HepG2 (cell line): ENCODE results near the gene MEGF11.

Experiments used
- ARNT ChIP-seq: fragments of 450-650 bp; IDR thresholded peaks from 2 replicates; pipeline ENCODE4 v1.6.1; 2017
- FOXM1 ChIP-seq: sonication (generic); formaldehyde crosslinking; IDR thresholded peaks from 2 replicates; pipeline ENCODE4 v1.5.0; 2020; ENCODE audit warnings: missing genetic modification reagents
- HOXA9 ChIP-seq: sonication (generic); formaldehyde crosslinking; IDR thresholded peaks from 2 replicates; pipeline ENCODE4 v1.8.1; 2022; ENCODE audit warnings: missing genetic modification reagents, mild to moderate bottlenecking, moderate library complexity, borderline replicate concordance
- KLF13 ChIP-seq: sonication (generic); formaldehyde crosslinking; IDR thresholded peaks from 2 replicates; pipeline ENCODE4 v1.4.0; 2020; ENCODE audit warnings: mild to moderate bottlenecking, missing genetic modification reagents
- NFE2L2 ChIP-seq: fragments of 150-350 bp; IDR thresholded peaks from 2 replicates; pipeline ENCODE4 v1.6.1; 2014; ENCODE audit warnings: low read length
- ZNF501 ChIP-seq: sonication (generic); formaldehyde crosslinking; IDR thresholded peaks from 2 replicates; pipeline ENCODE4 v1.5.1; 2020; ENCODE audit warnings: mild to moderate bottlenecking, moderate library complexity, missing genetic modification reagents
- ZNF552 ChIP-seq: sonication (generic); formaldehyde crosslinking; IDR thresholded peaks from 2 replicates; pipeline ENCODE4 v1.9.0; 2022; ENCODE audit warnings: missing genetic modification reagents, mild to moderate bottlenecking, borderline replicate concordance
- TF ChIP-seq, protein P1 (sequence below): sonication (generic); formaldehyde crosslinking; IDR thresholded peaks from 2 replicates; pipeline ENCODE4 v1.5.0; 2020; ENCODE audit warnings: mild to moderate bottlenecking, missing genetic modification reagents, moderate library complexity
- TF ChIP-seq, protein P2 (sequence below), 2 experiments: sonication (generic) in 1 of 2; formaldehyde crosslinking in 1 of 2; IDR thresholded peaks; 2 replicates each; pipeline versions ENCODE4 v1.4.0 to v1.6.1; 2016 to 2020; ENCODE audit warnings: borderline replicate concordance in 1 of 2, low read depth in 1 of 2, mild to moderate bottlenecking in 1 of 2, missing genetic modification reagents in 1 of 2

DNA sequence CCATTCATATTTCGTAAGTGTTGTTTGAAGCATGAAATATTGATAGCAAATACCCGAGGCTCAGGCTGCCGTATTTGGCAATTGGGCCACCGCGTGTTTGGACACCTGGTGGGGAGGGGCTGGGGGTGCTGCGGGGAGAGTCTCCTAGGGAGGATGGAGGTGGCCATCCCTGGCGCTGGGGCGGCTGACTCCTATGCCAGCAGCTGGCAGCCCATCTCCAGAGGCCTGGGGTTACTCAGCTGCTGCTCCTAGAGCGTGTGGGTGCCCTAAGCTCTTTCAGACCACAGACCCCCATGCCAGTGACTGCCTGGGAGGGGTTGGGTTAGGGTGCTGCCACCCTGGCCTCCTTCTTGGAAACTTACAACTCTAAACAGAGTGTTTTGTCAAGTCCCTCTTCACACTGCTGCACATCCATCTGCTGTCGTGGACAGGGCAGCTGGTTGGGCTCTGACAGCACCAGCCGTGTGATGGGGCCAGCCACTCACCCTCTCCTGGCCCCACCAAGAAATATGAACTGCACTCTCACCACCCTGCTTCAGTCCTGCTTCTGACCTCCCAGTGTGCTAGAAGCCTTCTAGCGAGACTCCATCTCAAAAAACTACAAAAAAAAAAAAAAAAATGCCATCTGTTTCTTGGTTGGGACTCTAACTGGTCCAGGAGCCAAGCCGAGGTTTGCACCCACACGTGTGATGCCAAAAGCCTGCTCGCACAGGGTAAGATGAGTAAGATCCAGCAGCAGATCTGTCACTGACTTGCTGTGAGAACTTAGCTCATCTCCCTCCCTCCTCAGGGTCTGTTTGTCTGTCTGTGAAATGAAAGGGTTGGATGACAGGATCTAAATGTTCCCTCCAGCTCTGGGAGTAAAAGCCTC lies 156.2 kb downstream of the MEGF11 start:
- TF ChIP-seq FOXM1 (CRISPR knock-in tag): no peak
- TF ChIP-seq, protein P1, sequence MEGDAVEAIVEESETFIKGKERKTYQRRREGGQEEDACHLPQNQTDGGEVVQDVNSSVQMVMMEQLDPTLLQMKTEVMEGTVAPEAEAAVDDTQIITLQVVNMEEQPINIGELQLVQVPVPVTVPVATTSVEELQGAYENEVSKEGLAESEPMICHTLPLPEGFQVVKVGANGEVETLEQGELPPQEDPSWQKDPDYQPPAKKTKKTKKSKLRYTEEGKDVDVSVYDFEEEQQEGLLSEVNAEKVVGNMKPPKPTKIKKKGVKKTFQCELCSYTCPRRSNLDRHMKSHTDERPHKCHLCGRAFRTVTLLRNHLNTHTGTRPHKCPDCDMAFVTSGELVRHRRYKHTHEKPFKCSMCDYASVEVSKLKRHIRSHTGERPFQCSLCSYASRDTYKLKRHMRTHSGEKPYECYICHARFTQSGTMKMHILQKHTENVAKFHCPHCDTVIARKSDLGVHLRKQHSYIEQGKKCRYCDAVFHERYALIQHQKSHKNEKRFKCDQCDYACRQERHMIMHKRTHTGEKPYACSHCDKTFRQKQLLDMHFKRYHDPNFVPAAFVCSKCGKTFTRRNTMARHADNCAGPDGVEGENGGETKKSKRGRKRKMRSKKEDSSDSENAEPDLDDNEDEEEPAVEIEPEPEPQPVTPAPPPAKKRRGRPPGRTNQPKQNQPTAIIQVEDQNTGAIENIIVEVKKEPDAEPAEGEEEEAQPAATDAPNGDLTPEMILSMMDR (CRISPR knock-in tag): no peak
- no peak for TF ChIP-seq ZNF501
- no peak for TF ChIP-seq ZNF552 (CRISPR knock-in tag)
- no peak for TF ChIP-seq KLF13 (CRISPR knock-in tag)
- no peak for TF ChIP-seq ARNT
- TF ChIP-seq, protein P2, sequence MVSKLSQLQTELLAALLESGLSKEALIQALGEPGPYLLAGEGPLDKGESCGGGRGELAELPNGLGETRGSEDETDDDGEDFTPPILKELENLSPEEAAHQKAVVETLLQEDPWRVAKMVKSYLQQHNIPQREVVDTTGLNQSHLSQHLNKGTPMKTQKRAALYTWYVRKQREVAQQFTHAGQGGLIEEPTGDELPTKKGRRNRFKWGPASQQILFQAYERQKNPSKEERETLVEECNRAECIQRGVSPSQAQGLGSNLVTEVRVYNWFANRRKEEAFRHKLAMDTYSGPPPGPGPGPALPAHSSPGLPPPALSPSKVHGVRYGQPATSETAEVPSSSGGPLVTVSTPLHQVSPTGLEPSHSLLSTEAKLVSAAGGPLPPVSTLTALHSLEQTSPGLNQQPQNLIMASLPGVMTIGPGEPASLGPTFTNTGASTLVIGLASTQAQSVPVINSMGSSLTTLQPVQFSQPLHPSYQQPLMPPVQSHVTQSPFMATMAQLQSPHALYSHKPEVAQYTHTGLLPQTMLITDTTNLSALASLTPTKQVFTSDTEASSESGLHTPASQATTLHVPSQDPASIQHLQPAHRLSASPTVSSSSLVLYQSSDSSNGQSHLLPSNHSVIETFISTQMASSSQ (IDR thresholded peaks at IDR 0.05; ENCODE audit: low read depth): no peak
- TF ChIP-seq, protein P2 (CRISPR knock-in tag; IDR thresholded peaks at IDR 0.05; ENCODE audit: borderline replicate concordance): no peak
- TF ChIP-seq NFE2L2: no peak
- no peak for TF ChIP-seq HOXA9
